Heart left ventricle (tissue), 13 donors: ENCODE measurements around the gene NCOA3.

Experiments
- POLR2A ChIP-seq, 2 donors: fragments of 450-650 bp; IDR thresholded peaks; one replicate each; pipeline ENCODE4 v1.6.1; 2017; ENCODE audit warnings: antibody characterized with exemption in 2 of 2, mild to moderate bottlenecking in 2 of 2, moderate library complexity in 2 of 2
- TF ChIP-seq, protein P1 (sequence below), 12 donors: fragments of 200-600 bp; sonication (generic) in 4 of 12; IDR thresholded peaks; one replicate each; pipeline versions ENCODE4 v1.5.0 to v1.8.0; 2018 to 2022; ENCODE audit warnings: antibody characterized with exemption in 12 of 12, mild to moderate bottlenecking in 5 of 12
- donor health status: ischemic (EF 13 %, LVEDD 7.1; RV severe dilation, severe dysfunction).
- donor health status: DM: no; HTN: yes; CAD: no.
- donor health status: DM: no; HTN: no; CAD: no.
- donor health status: ischemic (EF 25% LVEDD 6.9; RV normal size, moderate dysfunction).
- donor health status: ischemic (EF 25% LVEDD 5.7; RV mildly dilated, moderate dysfunction).
- donor health status: ischemic (EF 35%, LVEDD 5.7; RV mildly dilated, moderate dysfunction).
- donor health status: nonischemic (EF 11% LVEDD 7.7; RV severe dilation, severe dysfunction).
- donor health status: DM: yes; HTN: yes; CAD: no.
- donor health status: PGD.
- donor health status: ischemic (EF 29% LVEDD 5.4; RV normal size, mild dysfunction).
- donor health status: nonischemic (EF 23%, LVEDD 6.1; RV moderate dilation, normal function).

DNA sequence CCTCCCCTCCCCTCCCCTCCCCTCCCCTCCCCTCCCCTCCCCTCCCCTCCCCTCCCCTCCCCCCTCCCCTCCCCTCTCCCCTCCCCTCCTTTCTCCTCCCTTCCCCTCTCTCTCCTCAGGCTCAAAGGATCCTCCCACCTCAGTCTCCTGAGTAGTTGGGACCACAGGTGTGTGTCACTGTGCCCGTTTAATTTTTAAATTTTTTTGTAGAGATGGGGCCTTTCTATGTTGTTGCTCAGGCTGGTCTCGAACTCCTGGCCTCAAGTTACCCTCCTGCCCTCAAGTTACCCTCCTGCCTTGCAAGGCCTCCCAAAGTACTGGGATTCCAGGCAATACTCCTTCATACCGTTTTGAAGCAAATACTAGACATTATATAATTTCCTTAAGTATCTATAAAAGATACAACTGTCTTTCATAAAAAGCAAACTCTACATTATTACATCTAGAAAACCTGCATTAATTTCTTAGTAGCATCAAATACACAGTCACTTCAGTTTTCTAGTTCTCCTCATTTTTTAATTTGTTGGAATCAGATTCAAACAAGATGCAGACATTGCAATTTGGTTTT is 39.8 kb downstream of the NCOA3 start:
- TF ChIP-seq, protein P1, sequence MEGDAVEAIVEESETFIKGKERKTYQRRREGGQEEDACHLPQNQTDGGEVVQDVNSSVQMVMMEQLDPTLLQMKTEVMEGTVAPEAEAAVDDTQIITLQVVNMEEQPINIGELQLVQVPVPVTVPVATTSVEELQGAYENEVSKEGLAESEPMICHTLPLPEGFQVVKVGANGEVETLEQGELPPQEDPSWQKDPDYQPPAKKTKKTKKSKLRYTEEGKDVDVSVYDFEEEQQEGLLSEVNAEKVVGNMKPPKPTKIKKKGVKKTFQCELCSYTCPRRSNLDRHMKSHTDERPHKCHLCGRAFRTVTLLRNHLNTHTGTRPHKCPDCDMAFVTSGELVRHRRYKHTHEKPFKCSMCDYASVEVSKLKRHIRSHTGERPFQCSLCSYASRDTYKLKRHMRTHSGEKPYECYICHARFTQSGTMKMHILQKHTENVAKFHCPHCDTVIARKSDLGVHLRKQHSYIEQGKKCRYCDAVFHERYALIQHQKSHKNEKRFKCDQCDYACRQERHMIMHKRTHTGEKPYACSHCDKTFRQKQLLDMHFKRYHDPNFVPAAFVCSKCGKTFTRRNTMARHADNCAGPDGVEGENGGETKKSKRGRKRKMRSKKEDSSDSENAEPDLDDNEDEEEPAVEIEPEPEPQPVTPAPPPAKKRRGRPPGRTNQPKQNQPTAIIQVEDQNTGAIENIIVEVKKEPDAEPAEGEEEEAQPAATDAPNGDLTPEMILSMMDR (IDR thresholded peaks at IDR 0.05): no peak
- TF ChIP-seq POLR2A (IDR thresholded peaks at IDR 0.05): no peak
